Retinal pigment epithelial cell (primary cell): ENCODE results near the gene MARCHF10.
A peak's percentile ranks its signal among the peaks of the same experiment; 100 is the strongest.

ENCODE experiments used
- DNase-seq: peaks from one replicate; pipeline ENCODE4 v3.0.0-alpha.2; 2010; ENCODE audit warnings: low read depth
- H3K4me3 ChIP-seq: 2 replicates; pipeline ENCODE4 v1.5.1; 2011; ENCODE audit warnings: mild to moderate bottlenecking, low read length, control low read depth, moderate library complexity
- CTCF ChIP-seq: conservative IDR thresholded peaks from 2 replicates; pipeline ENCODE4 v1.5.1; 2011; ENCODE audit warnings: low read depth, low read length, control low read depth, inconsistent platforms

Gene MARCHF10

GRCh38 chr17:62760945-62761267, 47.2 kb downstream of the MARCHF10 start:
- DNase-seq, result no peak
- no peak for TF ChIP-seq CTCF

GRCh38 chr17:62760059-62760944, 47.8 kb downstream of the MARCHF10 start:
- H3K4me3 ChIP-seq, result no peak overlapping the region
- no peak for DNase-seq
- no peak for TF ChIP-seq CTCF

More at GRCh38 chr17:62760945-62761267, 47.2 kb downstream of the MARCHF10 start:
- no peak overlapping the region for H3K4me3 ChIP-seq

- no peak for TF ChIP-seq CTCF
- no peak overlapping the region for H3K4me3 ChIP-seq
- DNase-seq, result no peak
Measured at GRCh38 chr17:62757500-62757951, 50.6 kb downstream of the MARCHF10 start.

- H3K4me3 ChIP-seq, result no peak overlapping the region
- no peak for TF ChIP-seq CTCF
- no peak for DNase-seq
Measured at GRCh38 chr17:62756198-62756597, 51.9 kb downstream of the MARCHF10 start.

- no peak for DNase-seq
- no peak overlapping the region for H3K4me3 ChIP-seq
- TF ChIP-seq CTCF, result peak; percentile 15
Measured at GRCh38 chr17:62755141-62755851, 52.8 kb downstream of the MARCHF10 start.

- H3K4me3 ChIP-seq, result no peak overlapping the region
- DNase-seq, result no peak
- no peak for TF ChIP-seq CTCF
Measured at GRCh38 chr17:62754631-62755030, 53.5 kb downstream of the MARCHF10 start.
